GM19099 (cell line): ENCODE results near the gene PIM3.
A peak's percentile ranks its signal among the peaks of the same experiment; 100 is the strongest.

Experiments used
- POLR2A ChIP-seq: IDR thresholded peaks from 3 replicates; pipeline ENCODE4 v1.6.1; 2011; ENCODE audit warnings: low read depth; ENCODE audit not compliant: insufficient read length; ENCODE audit errors: extremely low read depth

Gene PIM3

DNA sequence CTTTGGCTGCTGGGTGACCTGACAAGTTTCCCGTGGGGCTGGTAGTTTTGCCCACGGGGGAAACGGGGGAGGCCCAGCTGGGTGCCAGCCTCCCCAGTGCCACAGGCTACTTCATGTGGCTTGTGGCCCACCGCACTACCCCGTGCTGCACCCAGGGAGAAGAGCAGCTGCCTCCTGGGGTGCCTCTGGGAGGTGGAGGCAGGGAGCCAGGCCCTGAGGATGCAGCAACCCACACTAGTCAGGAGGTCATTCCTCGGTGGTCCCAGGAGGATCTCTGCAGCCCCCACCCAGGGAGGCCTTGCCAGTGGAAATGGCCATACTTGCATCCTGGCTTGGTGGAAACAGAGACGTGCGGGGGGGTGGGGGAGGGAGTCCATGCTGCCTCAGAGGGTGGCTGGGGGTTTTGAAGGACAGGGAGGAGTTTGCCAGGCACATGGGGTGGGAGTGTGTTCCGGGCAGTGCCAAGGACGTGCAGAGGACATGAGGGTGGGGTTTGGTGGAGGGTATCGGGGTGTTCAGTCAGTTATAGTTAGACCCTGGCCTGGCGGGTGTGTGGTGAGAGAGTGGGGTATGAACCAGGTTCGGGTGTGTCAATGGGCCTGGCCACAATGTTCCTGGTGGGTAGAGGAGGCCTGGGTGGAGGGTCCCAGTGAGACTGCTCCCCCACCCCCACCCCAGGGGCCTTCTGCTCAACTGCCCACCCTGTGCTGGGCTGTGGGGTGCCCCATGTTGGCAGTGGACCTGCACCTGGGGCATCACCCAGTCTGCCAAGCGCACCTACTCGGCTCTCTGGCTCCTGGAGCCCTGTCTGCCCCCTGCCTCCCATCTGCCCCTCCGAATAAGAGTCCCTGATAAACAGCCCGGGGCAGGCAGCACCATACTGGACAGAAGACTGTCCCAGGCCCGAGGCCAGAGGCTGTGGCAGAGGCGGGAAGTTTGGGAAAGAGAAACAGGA lies 3.8 kb downstream of the PIM3 start:
- TF ChIP-seq POLR2A: no peak

DNA sequence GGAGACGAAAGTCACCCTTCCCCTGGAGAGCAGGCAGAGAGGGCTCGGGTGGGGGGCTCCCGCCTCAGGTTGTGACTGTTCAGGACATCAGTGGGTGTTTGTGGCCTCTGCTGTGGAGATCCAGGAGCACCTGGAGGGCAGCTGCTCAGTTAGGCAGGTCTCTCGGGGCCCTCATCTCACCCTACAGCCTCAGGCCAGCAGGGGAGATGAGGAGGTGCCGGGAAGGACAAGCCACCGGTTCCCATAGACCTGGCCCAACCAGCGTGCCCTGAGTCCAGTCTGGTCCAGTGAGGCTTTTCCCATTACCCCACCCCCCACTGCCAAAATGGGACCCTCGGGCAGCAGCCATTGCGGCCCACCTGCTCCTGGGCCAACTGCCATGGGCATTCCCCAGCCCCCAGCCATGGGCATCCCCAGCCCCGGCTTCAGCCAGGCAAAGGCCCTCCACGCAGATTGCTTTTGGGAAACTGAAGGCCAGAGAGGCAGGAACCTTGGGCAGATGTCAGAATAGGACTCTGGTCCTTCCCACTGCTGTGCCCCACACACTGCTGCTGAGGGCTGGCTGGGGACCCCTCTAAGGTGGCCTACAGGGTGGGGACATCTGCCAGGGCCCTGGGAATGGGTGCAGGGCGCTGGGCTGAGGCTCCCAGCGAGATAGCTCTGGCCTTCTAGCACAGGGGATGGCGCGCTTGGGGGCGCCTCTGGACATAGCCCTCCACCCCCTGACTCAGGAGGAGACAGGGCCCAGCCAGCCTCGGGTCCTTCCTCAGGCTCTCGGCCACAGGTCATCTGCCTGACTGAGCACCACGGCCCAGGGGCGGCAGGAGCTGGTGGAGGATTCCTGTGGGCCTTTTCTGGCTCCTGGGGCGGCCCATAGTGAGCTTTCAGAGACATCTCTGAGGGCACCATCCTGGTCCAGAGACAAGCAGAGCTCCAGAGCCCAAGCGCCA lies 4.8 kb downstream of the PIM3 start:
- no peak for TF ChIP-seq POLR2A

DNA sequence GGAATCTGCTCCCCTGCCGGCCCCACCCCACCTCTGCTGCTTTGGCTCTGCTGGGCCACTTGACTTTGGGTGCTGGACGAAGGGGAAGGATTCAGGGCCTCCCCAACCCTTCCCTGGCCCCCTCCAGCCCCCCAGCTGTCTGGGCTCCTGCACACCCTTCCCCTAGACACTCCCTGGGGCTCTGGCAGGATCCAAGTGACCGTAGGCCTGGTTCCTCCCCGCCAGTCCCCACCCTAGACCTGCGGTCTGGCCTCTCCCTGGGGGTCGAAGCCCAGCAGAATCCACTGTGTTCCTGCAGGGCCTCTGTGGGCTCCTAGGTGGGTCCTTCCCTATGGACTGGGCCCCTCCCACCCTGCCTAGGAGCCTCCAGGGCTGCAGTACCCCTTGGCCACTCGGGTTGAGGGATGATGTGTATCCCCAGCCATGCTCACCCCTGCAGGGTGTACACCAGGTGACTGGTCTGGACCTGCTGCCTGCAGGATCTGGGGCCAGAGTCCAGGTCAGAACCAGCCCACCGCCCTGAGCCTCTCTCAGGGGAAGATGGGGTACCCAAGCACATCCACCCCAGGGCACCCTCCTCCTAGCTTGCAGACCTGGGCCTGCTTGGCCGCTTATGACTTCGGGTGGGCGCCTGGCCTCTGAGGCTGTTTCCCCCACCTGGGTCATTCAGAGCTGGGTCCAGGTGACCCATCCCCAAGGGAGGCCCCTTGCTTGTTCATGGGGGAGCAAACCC lies 5.6 kb downstream of the PIM3 start:
- TF ChIP-seq POLR2A: no peak

- TF ChIP-seq POLR2A: no peak
These were observed 6.5 kb downstream of the PIM3 start for GRCh38 chr22:49966774-49967705.

DNA sequence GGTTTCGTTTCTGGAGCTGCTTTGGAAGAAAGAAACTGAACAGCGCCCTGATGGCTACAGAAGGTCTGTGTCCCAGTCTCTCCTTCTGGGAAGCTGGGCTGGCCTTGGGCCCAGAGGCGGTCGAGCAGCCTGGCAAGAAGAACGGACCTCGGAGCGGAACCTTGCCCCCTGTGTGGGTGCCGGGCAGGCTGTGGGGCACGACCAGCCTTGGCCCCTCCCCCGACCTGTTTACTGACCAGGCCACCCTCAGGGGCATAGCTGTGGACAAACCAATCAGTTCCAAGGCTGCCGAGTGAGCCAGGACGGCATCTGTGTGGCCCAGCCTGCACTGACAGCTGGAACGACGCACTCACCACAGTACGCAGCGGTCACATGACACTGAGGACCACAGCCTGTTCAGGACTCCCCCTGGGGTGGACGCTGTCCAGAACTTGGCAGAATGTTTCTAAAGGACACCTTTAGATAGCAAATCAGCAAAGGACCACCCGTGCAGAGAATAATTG lies 7.2 kb downstream of the PIM3 start:
- TF ChIP-seq POLR2A: no peak

DNA sequence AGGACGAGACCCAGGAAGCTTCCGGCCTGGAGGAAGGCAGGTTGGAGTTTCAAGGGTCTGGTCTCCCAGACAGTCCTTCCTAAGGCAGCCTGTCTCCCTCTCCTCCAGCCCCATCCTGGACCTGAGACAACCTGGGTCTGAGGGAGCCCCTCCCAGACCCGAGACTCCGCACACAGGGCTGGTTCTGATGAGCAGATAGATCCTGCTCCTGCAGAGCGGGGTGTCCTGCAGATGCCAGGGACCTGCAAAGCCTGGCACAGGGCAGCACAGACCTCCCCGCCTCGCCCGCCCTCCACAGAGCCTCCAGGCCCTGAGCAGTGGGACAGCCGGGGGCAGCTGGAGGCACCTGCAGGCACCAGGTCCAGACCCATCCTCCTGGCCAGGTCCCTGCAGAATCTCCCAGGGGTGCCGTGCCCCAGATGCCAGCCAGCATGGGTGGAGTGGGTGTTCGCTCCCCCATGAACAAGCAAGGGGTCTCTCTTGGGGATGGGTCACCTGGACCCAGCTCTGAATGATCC lies 7.8 kb downstream of the PIM3 start:
- TF ChIP-seq POLR2A: no peak

GRCh38 chr22:49968831-49969661 lies 8.5 kb downstream of the PIM3 start:
- TF ChIP-seq POLR2A: no peak

GRCh38 chr22:49969751-49970527 lies 9.4 kb downstream of the PIM3 start:
- no peak for TF ChIP-seq POLR2A

- TF ChIP-seq POLR2A: peak; percentile 65
These were observed 10.1 kb downstream of the PIM3 start for GRCh38 chr22:49970528-49971231.

DNA sequence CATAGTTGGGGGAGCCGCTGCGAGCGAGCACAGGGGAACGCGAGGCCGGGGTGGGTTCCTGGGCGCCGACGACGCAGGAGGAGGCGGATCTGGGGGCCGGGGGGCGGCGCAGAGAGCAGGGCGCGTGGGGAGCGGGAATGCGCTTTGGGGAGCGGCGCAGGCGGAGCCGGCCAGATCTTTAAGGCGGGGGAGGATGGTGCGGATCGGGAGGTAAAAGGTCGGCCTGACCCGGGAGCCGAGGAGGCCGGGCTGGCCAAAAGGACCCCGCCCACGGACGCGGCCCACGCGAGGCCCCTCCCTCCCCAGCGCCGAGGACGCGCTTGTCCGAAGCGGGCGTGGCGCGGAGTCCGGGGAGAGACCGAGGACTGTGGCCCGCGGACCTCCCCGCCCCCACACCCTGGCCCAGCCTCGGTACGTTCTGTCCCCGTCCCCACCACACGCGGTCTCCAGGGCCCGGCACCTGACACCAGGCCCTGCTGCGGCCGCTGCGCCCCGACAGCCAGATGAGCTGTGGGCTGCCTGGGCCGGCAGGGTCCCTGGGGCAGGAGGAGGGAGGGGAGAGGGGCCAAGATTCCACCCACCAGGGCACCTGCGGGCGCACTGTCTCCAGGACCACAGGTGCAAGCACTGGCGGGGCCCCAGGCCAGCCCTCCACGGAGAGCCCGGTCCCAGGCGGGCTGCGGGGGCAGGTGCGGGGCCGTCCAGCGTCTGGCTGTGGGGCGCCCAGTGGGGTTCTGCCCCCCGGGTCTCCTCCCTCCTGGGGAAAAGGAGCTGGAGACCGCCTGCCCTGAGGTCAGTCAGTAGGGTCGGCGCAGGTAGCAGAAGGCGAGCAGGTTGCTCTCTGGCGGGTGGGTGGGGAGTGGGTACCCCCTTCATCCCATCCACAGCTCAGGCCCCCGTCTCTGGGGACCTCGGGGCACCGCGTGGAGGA lies 10.9 kb downstream of the PIM3 start:
- peak; percentile 30 for TF ChIP-seq POLR2A
